Amniotic stem cell (primary cell): ENCODE results near the gene CLIC1.

Experiments
- DNase-seq: peaks from one replicate; lab custom pipeline; 2025; lab: John Stamatoyannopoulos, UW

CLIC1 gene

DNA sequence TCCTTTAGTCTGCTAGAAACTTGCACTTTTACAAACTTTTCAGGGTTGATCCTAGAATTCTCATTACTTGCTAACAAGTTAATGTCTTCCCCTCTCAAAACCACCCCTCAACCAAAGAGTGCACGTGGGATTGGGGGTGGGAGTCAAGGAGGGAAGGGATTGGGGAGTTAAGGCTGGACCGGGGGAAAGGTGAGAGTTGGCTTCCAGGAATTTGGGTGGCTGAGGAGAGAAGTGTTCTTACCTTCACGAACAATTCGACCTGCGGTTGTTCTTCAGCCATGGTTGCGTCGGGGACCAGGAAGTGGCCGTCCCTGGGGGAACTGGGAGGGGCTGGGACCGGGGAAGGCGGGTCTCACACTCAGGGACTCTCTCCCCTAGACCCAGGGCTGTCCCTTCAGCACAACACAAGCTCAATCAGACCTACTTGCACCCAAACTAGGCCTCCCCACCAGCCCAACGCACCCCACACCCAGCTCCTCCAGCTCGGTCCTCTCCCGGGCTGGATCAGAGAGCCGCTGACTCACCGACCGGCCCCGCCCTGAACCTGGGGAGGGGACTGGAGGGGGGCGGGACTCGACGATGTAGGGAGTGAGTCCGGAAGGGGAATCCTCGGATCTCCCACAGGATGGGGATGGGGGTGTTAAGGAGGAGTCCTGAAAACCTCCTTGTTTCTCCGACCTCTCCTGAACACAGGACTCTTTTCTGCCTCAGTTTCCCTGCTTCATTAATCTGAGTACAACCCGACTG is at the start of gene CLIC1:
CLIC1 (minus strand) TSS at position 510 of the 747 bp plus-strand sequence; CDS start at position 280, 230 bp downstream.
- DNase-seq = peak; percentile 82

GRCh38 chr6:31785475-31785874 is 49.1 kb upstream of the CLIC1 start:
- no peak for DNase-seq

GRCh38 chr6:31784098-31784925 is 48.0 kb upstream of the CLIC1 start:
- no peak for DNase-seq

DNA sequence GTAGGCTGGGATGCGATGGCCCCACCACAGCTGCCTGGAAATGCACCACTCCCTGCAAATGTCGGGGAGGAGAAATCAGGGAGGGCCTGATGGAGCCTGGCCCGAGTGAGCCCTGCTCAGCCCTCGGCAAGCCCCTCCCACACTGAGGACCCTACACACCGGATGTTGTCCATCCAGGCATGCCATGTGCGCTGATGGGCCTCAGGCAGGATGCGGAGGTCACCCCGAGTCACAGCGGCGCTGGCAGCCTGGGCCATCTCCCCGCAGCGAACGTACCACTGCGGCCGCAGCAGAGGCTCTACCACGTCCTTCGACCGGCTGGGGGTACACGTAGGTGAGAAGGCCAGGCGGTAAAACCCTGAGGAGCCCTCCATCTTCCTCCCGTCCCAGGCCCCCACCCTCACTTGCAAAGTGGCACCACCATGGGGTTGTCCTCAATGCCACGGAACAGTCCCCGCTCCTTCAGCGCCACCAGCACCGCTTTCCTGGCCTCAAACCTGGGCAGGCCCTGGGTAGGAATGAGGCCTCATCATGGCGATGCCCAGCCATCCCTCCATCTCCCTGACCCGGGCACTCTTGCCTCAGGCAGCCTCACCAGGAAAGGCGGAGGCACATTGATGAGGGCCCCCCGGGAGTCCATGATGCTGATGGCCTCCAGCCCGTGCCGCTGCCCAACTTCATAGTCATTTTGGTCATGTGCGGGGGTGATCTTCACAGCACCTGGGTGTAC is 46.0 kb upstream of the CLIC1 start:
- DNase-seq = no peak

DNA sequence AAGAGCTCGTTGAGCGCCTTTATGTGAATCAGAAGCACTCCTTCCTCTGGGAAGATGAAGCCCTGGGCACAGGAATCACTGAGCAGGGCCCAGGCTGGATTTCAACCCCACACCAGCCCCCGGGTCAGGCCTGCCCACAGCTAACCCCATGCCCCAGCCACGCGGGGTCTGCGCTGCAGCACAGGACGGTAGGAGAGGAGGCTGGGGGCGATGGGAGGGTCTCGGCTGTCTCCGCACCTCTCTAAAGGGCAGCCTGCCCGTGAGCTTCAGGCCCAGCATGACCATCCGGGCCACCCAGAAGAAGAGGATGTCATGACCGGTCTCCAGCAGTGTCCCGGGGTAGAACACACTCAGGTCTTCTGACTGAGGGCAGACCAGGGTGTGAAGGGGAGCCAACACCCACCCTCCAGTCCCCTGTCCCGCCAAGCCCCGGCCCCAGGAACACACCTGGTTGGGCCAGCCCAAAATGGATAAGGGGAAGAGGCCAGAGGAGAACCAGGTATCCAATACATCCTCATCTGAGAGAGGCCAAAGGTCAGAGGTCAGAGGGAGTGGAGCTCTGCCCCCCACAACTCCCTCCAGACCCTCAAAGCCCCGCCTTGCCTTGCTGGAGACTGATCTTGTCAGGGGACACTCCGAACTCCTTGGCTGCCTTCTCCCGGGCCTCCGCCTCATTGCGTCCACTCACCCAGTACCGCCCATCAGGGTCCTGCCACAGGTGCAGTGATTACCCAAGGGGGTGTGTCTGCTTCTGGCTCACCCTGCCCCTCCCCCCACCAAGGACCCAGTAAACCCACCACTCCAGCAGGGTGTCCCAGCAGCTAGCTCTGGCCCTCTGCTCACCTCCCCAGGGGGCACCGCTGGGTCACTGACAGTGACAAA is 45.2 kb upstream of the CLIC1 start:
- no peak for DNase-seq

DNA sequence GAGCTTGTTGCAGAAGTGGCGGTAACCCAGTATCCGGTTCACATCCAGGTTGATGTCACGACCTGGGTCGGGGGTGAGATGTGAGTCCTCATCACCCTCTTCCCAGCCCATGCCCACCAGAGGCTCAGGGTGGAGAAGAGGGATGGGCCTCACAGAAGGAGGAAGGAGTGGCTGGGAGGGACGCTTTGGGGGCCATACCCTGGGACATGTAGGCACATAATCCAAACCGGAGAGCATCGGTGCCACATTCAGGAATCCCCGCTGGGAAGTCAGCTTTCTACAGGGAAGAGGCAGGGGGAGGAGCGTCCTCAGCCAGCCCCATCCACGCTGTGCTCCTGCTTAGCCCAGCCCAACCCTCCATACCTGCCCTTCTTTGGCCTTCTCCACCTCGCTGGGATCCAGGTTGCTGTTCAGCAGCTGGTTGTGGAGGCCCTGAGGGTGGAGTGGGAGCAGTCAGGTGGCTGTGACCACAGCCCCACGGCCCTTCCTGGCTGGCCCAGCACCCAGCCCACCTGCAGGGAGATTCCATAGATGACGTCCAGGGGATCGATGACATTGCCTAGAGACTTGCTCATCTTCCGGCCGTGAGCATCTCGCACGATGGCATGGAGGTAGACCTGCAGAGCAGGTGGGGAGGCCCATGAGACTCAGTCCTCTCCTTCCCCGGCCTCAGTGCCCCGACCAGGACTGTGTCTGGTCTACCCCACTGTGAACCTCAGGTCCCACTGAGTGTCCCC is 44.3 kb upstream of the CLIC1 start:
- DNase-seq = no peak

DNA sequence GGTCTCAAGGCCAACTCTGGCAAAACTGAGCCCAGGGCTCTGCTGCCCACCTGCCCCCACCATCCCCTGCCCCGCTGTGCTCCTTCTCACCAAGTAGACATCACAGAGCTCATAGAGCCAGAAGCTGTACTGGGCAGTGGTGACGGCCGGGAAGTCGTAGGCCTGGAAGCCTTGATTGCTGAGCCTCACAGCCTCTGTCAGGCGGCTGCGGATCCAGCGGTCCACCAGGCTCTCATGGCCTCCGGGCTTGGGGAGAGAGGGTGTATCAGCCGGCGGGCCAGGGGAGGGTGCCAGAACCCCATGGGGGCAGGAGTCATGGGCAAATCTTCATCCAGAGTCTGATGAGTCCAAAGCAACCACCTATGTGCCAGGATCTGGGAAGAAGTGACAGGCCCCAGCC is 43.6 kb upstream of the CLIC1 start:
- no peak for DNase-seq

DNA sequence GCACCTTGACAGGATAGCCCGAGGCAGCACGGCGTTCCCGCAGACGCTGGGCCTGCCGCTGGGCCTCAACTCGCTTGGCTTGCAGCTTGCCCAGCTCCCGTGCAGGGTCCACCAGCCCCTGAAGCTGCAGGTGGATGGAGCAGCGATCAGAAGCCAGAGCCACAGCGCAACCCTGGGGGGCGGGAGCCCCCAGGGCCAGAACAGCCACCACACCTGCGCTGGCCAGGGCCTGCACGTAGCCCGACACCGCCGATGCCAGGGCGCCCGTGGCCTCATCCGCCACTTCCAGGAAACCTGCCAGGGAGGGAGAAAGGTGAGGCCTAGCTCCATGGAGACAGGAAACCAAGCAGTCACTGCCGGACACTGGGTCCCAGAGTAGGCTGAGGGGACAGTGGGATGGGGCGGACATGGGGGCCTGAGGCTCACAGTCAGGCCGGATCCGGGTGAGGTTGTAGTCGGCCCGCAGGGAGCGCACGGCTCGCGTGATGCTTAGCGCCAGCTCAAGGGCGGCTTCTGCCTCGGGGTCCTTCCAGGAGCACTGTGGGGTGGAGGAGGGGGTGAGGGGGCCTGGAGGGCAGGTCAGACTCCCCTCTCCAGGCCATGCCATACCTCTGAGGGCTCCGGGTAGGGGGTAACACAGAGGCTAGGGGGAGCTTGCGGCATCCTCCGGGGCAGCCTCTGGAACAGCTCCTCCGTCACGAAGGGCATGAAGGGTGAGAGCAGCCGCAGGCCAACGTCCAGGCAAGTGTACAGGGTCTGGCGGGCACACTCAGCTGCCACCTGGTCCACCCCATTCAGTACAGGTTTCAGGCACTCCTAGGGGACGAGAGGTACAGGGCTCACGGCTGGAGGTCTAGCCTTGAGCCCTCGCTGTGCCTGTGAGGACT is 42.9 kb upstream of the CLIC1 start:
- no peak for DNase-seq

DNA sequence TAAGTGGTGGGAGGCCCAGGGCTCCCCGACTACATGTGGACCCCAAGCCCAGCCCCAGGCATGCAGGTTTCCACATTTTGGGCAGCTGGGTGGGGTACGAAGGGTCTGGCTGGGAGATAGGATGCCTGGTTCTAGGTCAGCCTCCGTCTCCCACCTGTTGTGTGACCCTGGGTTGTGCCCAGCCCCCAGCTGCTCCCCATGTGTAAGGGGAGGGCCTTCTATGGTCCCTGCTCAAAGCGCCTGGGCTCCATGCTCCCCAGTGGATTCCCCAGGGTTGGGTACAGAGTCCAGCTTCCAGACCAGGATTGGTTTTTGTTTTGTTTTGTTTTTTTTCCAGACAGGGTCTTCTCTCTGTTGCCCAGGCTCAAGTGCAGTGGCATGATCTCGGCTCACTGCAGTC is 41.9 kb upstream of the CLIC1 start:
- DNase-seq = no peak

DNA sequence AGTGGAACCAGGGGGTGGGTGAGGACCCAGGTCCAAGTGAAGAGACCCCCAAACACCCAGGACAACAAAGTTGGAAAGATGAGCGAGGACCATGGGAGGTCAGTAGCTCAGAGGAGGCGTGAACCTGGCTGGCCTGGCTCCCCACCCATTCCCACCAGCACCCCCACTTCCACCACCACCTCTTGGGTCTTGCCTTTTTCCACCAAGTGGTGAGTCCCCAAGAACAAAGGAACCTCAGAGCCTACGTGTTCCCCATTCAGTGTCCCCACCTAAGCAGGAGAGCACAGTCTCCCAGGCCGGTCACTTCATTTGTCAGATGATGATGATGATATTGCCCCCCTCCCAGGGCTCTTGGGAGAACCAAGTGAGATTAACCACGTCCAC is 41.3 kb upstream of the CLIC1 start:
- DNase-seq = no peak

- DNase-seq = no peak
Measured at GRCh38 chr6:31776989-31777666, 40.8 kb upstream of the CLIC1 start, which contains the start of gene VWA7. Gene VWA7, minus strand, starts transcription at chr6:31777328. Its CDS starts 549 bp downstream, at chr6:31776779.

DNA sequence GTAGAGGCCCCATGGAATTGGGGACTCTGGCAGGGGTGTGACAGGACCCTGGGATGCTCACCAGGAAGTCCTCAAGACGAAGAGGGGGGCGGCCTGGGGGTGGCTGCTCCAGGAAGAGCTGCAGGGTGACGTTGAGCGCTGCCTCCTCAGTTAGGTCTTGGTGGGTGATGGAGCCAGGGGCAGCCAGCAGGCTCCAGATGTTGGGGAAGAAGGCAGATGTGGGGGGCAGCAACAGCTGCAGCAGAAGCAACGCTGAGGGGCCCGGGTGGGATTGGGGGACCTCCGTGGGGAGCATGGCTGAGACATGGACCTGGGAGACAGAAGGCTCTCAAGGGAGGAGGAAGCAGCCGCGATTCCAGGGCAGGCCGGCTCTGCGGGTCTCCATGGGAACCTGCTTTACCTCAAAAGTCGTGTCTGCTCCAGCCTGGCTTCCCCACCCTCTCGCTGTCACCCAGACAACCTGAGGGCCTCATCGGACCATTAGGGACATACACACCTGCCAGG is 40.2 kb upstream of the CLIC1 start:
- DNase-seq = no peak

DNA sequence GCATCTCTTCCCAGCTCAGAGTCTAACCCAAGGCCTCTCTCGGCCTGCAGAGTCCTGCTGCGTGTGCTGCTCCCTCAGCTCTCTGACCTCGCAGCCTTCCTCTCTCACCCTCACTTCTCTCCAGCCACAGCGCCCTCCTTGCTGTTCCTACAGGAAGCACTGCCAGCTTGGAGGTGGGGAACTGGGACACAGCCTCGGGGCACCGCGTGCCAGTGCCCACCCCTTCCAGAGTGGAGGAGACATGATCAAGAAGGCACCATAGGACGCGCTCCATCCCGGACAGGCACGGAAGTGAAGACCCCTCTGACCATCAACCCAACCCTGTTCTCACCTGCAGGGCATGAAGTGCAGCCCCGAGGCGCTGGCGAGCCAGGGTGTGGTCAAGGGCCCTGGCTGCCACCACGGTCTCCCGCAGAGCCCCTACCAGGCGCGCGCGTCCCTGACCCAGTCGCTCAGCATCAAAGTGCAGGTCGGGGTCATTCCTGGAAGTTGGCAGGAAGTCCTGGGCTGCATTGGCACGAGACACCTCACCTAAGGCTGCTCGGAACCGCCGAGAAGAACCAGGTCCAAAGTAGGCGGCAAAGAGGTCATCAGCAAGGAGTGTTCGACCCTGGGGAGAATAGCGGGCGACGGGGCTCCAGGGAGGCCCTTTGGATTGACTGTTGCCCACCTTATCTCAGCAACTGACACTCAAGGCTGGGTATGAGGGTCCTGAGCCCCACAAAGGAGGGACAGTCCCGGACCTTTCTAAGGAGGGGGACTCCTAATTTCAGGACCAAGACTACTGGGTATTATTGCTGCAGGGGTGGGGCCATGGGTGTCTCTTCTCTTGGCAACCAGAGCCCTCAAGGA is 39.5 kb upstream of the CLIC1 start:
- no peak for DNase-seq

- DNase-seq = no peak
Measured at GRCh38 chr6:31775184-31775583, 38.9 kb upstream of the CLIC1 start.

- no peak for DNase-seq
Measured at GRCh38 chr6:31771992-31772358, 35.6 kb upstream of the CLIC1 start.

DNA sequence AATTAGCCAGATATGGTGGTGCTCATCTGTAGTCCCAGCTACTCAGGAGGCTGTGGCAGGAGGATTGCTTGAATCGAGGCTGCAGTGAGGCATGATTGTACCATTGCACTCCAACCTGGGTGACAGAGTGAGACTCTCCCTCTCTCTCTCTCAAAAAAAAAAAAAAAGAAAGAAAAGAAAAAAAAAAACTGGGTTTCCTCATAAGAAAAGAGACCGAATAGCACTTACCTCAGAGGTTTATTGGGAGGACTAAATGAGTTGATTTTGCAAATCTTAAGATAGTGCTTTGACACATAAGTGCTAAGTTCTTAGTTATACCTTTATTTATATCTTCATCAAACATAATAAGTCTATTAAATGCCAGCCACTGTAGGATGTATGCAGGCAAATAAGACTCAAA is 34.5 kb upstream of the CLIC1 start:
- DNase-seq = no peak

DNA sequence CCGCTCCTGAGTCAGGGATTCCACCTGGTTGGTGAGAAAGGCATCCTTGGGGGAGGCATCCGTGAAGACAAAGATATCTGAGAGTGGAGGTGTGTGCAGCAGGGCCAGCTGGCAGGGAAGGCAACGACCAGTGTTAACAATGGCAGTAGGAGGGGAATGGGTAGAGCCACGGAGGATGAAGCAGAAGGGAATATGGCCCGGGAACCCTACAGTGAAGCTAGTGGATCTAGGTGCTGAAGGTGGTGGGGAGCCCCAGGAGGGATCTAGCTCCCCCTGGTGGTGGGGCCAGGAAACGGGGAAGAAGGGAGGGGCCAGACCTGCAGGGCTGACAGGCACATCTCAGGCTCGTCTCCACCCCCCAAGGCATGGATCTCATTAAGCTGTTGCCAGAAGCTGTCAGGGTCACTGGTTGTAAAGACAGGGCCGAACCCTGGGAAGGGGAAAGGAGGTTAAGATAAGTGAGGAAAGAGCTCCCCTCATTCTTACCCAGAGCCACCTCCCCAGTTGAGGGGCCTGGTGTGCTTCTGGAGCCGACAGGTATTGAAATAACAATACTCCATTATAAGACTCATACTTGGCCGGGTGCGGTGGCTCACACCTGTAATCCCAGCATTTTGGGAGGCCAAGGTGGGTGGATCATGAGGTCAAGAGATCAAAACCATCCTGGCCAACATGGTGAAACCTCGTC is 33.5 kb upstream of the CLIC1 start:
- no peak for DNase-seq
